ENCODE data around the gene TGFB3. TPM values are rescaled to one million over a fixed set of nuclear protein-coding genes. Genes with fewer than 3 reads are reported as not detected.
A peak's percentile ranks its signal among the peaks of the same experiment; 100 is the strongest.

Gene TGFB3
- total RNA-seq, 1 experiment from 2014 or later, result 2.0 TPM

DNA sequence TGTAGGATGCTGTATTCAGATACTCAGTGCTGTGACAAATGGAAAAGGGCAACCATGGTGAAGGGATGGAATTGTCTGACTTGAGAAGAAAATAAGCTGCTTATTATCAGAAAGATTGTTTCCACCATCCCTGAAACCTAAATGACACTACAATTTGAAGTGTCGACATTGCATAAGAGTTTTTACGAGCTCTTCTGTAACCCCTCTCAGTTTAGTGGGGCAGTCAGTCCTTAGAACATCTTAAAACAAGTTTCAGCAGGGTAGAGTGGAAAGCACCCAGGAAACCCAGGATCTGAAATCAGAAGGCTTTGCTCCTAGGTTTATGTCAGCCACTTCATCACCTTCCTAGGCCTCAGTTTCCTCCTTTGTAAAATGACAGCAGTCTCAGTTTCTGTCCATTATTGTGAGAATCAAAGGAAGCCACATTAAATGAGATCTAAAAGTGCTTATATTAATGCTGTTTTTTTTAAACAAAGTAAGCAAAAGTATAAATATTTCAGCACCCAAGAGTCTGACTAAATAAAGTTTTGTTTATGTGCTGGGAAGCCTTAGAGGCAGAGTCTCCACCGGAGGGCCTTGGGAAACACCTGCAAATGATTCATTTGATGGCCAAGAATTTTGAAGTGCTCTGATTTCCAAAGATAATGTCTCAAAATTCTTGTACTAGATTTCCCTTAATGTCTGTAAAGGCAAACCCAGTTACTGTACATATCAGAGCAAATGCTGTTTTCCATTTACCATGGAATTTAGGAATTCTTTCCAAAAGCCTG lies 5.6 kb upstream of the TGFB3 start:
- no peak for DNase-seq (ENCODE audit: extremely low read depth, low read depth)

DNA sequence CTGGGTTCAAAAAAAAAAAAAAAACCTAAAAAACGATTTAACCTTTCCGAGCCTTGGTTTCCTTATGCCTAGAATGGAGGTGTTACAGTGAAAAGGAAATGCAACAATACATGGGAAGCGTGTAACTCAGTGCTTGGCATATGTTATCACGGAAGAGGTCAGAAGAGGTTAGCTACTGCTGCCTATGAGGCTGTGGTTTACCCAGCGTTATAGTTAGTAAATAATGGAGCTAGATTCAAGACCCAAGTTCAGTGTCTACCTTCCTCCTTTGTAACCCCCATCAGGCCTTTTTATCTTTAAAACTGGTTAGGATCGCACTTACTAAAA lies 4.6 kb upstream of the TGFB3 start:
- no peak for DNase-seq (ENCODE audit: extremely low read depth, low read depth)

DNA sequence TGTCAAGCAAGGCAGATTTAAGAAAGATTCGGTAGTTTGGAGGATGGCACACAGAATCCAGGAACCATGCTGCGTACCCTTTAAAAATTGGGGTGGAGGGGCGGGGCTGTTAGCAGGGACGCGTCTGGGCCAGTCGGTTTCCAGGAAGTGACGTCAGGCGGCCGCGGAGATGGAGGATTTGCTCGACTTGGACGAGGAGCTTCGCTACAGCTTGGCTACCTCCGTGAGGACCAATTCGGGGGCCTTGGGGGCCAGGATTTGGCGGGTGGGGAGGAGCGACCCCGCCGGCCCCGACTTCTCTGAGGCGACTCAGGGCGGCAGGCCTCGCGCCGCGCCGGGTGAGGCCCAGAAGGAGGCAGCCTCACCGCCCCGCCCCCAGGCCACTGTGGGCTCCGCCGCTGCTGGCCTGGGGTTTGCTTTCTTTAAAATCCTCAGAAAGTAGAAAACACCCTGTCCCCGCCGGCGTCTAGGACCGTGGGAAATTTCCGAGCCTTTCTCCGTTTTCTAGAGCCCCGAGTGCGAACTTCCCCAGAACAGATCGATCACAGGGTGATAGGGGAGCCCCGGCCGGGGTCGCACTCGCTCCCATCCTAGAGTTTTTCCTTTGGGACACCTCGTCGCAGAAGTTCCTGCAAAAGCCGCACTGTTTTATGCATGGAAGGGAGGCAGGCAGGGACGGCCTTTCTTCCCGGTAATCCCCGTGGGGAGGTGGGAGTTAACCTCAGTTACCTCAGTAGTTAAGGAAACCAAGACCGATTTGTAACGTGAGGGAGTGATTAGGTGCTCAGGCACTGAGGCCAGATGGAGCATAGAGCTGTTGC lies 4.0 kb upstream of the TGFB3 start, which contains the start of gene IFT43:
Gene IFT43, plus strand, starts transcription at position 146 of the 821 bp plus-strand sequence. Its CDS starts 24 bp downstream, at position 170.
- DNase-seq (ENCODE audit: extremely low read depth, low read depth), result peak; percentile 71

DNA sequence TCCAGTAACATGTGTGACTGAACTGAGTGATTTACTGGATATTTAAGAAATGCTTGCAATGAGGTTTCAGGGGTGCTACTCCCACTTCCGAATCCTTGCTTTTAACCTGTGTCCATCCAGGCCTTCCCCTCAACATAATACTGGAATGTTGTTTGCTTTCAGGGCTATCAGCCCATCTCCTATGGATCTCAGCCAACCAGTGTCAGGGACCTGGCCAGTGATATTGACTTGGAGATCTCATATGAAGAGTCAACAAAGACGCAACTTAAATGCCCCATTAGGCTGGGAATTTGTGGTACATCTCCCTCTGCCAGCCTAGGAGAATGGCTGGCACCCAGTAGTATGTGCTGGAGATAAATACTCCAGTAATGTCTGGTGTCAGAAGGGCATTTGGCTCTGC lies 2.9 kb upstream of the TGFB3 start:
- no peak for DNase-seq (ENCODE audit: extremely low read depth, low read depth)

DNA sequence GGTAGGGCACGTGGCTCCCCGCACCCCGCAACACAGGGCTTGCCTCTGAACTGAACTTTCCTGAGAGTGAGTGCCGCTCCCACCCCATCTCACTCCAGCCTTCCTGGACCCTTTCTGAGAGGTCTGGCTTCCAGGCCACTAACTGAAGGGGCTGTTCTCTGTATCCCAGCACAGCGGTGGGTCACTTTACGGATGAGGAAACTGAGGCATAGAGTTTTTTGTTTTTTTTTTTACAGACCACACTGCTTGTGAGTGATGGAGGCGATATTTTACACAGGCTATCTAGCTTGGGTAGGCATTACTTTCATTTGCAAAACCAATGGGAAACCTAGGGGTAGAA lies 1.2 kb upstream of the TGFB3 start:
- no peak for DNase-seq (ENCODE audit: extremely low read depth, low read depth)

DNA sequence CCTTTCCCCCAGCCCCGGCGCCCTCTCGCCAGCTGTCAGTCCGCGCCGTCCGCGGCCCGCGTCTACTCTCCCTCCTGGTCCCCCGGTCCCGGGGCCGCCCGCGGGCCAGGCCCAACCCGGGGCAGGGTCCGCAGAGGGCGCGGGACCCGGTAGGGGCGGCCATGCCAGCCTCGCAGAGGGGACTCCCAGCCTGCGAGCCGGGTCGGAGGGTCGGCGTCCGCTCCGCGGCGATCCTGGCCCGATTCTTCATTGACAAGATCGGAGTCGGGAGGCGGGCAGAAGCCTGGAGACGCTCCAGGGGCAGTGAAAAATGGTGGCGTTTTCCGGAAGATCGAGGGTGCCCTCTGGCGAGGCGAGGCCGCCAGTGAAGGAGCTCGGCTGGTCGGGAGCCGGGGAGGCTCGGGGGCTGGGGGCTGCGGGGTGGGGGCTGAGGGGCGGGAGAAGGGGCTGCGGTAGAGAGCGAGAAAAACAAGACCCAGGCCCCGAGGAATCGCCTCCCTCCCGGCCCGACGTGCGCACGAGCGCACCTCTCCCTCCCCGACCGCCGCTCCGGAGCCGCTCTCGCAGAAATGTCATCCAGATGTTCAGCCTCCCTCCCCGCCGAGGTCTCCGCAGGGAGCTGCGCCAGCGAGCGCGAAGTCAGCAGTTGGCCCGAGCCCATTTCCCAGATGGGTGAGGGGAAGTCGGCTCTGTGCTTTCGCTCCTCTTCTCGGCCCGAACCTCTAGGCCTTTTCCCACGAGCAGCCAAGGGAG lies 647 bp upstream of the TGFB3 start:
- DNase-seq (ENCODE audit: extremely low read depth, low read depth), result peak; percentile 76

DNA sequence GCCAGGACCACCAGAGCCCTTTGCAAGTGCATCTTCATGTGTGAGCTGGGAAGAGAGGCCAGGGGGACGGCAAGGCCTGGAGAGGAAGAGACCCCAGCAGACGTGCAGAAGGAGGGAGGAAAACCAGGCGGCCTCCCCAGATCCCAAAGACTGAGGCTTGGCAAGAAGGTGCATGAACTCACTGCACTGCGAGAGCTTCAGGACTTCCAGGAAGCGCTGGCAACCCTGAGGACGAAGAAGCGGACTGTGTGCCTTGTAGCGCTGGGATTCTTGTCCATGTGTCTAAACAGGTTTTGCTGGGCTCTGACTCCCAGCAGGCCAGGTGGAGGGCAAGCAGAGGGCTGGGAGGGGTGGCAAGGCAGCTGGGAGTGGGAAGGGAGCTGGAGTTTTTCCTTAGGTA lies 939 bp downstream of the TGFB3 start:
- no peak for DNase-seq (ENCODE audit: extremely low read depth, low read depth)

DNA sequence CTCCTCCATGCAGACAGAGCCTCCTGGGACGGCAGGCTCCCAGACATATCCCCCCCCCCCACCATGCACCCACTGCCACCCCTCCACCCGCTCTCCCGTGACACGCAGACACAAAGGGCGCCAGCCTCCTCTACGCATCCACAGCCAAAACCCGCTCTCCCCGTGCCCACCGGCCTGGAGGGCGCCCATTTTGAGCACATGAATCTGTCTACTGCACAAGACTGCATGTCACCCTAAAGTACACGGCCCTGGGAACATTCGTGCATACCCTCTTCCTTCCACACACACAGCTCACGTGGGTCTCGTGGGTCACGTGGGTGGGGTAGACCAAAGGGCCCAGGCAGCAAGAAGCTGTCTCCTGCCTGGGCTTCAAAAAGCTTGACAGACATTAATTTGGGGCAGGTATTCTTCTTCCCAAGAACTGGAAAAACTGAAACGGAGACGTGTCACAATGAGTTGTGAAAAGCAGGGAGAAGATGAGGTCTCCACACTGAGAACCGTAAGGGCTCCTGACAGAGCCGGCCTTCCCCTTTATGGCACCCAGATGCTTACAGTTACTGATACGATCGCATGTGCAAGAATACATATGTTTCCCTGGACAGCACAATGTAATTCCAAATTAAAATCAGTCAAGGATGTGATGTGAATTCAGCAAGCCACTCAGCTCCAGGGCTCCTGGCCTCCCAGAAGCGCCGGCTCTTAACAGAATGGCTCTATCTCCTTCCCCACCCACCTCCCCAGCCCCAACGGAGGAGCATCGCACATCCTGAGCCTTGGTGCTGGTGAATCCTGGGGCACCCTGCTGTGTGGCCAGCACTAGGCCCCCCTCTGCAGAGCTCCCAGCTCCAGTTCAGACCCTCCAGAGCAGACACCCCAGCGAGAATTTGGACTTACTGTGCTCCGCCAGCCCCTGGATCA lies 1.9 kb downstream of the TGFB3 start:
- DNase-seq (ENCODE audit: extremely low read depth, low read depth), result no peak

DNA sequence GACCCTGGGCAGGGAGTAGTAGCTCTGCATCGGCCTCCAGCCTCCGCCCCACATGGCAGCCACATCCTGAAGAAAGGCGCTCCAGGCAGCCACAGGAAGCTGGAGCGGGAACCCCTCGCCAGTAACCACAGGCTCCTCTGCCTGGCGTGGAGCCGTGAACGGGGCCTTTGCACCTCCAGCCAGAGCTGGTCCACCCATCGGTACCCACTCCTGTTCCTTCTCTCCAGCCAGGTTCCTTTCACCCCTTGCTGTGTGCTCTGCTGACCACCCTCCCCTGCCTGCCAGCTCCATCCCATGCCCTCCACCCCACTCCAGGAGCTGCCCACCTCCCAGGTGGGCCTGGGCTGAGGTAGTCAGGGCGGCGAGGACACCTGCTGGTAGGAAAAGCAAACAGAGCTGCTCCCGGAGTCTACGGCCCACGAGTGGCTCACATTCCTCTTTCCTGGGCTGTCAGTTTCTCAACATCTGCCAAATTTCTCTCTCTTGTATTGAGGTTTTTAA lies 2.7 kb downstream of the TGFB3 start:
- no peak for DNase-seq (ENCODE audit: extremely low read depth, low read depth)

DNA sequence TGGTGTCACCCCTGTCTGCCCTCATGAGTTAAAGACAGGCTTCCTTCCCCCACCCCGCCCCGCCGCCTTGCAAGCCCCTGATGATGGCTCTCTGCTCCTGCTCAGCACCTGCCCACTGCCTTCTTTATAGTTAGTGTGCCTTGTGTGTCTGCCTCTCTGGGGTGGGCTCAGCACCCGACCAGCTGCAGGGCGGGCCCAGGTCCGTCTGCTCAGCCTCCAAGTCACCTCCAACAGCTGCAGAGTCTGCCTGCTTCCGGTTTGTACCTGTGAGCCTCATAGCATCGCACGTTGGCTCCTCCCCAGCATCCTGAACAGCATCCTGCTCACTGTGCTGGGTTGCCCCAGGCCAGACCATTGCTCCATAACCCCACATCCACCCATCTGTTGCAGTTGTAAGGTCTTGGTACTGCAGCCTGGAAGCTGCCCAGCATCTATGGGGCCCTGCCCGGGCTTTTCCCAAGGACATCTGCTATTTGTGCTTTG lies 3.5 kb downstream of the TGFB3 start:
- no peak for DNase-seq (ENCODE audit: extremely low read depth, low read depth)

DNA sequence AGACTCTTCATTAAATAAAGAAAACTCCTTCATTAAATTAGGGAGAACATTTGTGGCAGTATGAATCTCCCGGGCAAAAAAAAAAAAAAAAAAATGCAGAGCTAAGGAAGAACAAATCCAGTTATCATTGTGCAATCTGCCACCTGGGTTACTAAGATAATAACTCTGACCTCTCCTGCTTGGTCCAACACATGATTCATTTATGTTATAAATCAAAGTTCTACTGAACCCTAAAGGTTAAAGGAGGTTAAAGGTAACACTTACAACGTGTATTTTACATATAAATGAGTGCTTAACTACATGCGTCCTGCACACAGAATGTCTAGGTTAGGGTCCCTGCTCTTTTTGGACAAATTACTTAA lies 4.2 kb downstream of the TGFB3 start:
- DNase-seq (ENCODE audit: extremely low read depth, low read depth), result no peak

DNA sequence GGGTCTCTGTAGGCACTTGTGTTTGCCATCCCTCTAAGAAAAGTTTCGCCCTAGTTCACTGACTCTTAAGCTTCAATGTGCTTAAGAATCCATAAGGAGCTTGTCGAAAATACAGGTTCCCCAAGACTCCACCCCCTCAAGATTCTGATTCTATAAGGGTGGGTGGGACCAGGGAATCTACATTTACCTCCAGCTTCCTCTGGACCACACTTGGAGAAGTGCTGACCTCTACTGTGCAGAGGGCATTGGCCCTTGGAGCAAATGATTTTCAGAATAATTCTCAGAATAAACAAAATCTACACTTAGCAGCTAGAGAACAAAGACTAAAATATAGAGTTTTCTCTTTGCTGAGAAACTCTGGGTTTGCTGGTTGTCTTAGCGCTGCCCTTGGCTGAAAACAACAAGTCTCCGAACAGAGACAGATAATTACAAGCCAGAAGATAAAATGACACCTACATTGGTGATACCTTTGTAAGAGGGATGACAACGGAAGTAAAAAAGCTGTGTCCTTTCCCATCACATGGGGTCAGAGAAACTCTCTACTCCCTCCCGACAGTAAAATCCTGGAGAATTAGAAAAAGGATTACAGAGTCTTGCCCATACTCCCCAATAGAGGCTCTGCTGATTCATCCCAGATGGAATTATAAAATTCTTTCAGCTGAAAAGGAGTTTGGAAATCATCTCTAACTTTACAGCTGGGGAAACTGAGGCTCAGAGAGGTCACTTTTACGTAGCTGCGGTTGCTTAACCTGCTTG lies 4.8 kb downstream of the TGFB3 start:
- no peak for DNase-seq (ENCODE audit: extremely low read depth, low read depth)

DNA sequence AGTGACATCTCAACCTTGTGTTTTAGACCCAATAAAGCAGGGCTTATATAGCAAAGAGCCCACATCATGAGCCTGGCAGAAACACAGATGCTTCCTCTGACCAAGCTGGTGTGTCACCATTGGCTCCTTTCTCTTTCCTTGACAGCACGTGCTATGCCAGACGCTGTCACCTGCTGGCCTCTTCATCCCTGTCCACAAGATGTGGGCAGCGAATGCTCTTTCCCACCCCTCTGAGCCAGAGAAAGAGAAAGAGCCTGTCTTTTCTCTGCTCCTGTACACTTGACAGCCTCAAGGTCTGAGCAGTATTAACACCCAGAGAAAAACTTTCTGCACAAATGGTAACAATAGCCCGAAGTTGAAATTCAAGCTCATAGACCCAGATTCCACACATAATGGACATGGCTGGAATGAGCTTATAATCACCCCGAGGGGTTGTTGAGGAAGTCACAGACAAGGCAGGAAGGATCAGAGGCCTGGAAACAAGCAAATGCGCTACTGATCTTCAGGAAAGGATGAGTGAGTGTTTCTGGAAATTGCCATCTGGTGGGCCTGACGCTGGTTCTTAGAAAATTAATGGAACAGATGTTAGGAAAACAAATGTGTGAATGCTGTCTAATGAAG lies 8.9 kb downstream of the TGFB3 start:
- DNase-seq (ENCODE audit: extremely low read depth, low read depth), result no peak

DNA sequence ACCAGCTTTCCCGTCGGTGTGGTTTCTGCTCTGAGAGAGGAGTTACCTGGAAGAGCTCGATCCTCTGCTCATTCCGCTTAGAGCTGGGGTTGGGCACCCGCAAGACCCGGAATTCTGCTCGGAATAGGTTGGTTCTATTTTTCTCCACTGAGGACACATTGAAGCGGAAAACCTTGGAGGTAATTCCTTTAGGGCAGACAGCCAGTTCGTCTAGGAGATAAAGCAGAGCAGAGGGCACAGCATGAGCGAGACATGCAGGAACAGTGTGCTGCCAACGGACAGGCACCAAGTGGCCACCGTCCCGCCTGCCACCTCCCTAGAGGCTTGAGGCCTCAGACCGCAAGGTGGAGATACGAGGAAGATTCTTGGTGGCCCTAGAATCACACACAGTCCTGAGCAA lies 10.3 kb downstream of the TGFB3 start:
- DNase-seq (ENCODE audit: extremely low read depth, low read depth), result no peak

DNA sequence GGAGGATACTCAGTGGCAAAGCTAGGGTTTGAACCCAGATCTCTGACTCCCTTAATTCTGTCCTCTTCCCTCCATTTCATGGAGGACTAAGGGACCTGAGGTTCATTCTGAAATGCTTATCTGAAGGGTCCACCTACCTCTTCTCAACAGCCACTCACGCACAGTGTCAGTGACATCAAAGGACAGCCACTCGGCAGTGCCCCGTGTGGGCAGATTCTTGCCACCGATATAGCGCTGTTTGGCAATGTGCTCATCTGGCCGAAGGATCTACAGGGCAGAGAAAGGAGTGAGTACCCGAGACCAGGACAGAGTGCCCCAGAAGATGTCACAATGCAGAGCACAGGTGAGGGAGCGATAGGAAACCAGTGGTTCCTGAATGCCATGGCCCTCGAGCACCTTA lies 10.8 kb downstream of the TGFB3 start:
- DNase-seq (ENCODE audit: extremely low read depth, low read depth), result no peak

DNA sequence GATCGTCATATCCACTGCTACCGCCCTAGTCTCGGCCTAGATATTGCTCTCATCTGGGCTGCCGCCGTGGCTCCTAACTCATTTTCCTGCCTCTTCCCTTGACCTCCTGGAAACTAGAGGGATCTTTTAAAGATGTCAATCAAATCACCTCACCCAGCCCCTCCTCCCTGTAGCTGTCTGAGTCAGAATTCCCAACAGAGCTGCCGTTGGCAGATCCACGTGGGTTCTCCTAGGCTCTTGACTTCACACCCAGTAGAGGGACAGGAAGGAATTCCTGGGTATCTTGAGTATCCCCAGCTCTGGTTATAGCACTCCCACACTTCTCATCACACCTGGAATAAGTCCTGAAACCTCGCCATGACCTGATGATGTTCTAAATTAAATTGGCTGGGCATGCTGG lies 11.9 kb downstream of the TGFB3 start:
- no peak for DNase-seq (ENCODE audit: extremely low read depth, low read depth)

DNA sequence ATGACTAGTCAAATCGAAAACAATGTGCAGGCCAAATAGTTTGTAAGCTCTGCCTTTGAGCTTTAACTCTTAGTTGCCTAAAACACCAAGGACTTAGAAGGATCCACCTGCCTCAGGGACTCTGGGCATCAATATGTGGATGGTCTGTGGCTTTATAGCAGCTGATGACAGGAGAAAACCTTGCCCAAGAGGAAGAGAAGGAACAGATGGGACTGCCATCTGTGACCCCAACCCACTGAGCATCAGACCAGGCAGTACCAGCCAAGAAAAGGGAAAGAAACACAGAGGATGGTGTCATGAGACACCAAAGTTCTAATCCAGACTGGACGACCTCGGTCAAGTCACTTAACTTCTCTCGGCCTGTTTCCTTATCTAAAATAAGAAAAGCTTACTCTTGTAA lies 12.7 kb downstream of the TGFB3 start:
- DNase-seq (ENCODE audit: extremely low read depth, low read depth), result no peak

DNA sequence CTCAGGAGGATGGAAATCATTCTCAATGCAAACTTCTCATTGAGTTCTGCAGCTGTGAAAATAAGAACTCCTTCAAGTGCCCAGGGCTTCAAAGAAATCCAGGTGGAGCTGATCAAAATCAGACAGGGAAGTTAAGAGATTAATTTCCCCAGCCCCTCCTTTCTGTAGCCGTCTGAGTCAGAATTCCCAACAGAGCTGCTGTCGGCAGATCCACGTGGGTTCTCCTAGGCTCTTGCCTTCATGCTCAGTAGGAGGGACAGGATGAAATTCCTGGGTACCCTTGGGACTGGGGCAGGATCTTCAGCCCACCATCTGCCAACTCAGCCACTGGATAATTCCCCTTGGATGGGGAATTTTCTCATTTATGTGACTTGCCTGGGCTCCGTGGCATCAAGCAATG lies 13.3 kb downstream of the TGFB3 start:
- no peak for DNase-seq (ENCODE audit: extremely low read depth, low read depth)

DNA sequence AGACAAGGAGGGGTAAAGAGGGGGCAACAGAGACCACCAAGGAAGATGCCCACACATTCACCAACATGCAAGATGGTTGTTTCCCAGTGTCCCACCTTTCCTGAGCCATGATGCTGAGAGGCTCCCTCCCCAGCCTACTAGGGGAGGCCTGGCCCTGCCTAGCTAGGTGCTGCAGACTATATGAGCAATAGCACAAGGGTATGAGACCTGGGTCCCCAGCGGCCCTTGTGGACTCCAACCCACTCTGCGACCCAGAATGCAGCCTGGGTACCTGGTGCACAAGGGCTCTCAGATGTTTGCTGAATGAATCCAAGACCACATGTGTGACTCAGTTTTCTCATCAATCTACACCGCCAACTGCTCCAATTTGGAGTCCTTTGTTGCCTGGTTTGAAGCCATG lies 13.9 kb downstream of the TGFB3 start:
- no peak for DNase-seq (ENCODE audit: extremely low read depth, low read depth)
